ENCODE data around the gene RBFOX1.

Gene RBFOX1

GRCh38 chr16:7513429-7513828 lies 180.8 kb downstream of the RBFOX1 start:
- no peak overlapping the region for H3K27ac ChIP-seq (replicated peaks; ENCODE audit: low read length)
- H4K91ac ChIP-seq (ENCODE audit: low read depth, low read length, poor library complexity) = no peak overlapping the region
- no peak overlapping the region for H3K18ac ChIP-seq (ENCODE audit: low read length)
- H3K4me2 ChIP-seq (ENCODE audit: insufficient read depth, low read length, poor library complexity, severe bottlenecking) = no peak overlapping the region
- no CpG with 5 or more reads among the region's 4 CpGs for WGBS, 2 donors (ENCODE audit: extremely low coverage in 2 of 2, insufficient read length in 2 of 2, insufficient replicate concordance in 1 of 2)
- no peak for DNase-seq (ENCODE audit: low spot score)
- H4K8ac ChIP-seq (ENCODE audit: low read depth, low read length) = no peak overlapping the region
- H2BK5ac ChIP-seq (ENCODE audit: low read length) = no peak overlapping the region
- no peak overlapping the region for H3K4ac ChIP-seq (ENCODE audit: low read length)
- H3K9me3 ChIP-seq (replicated peaks in 1 of 2; ENCODE audit: control insufficient read depth in 2 of 2, insufficient read depth in 1 of 2, low read depth in 1 of 2, low read length in 2 of 2) = peaks cover 0 to 3% of the 10 kb centered on the region in 2 donors
- H2BK15ac ChIP-seq (ENCODE audit: low read length) = no peak overlapping the region
- H2AK5ac ChIP-seq (ENCODE audit: low read depth, low read length) = no peak overlapping the region
- no peaks in the 10 kb centered on the region for H3K27me3 ChIP-seq (ENCODE audit: control insufficient read depth in 3 of 3, insufficient read depth in 3 of 3, low read depth in 1 of 3, low read length in 3 of 3)
- H3K23ac ChIP-seq (ENCODE audit: low read depth, low read length, poor library complexity) = no peak overlapping the region
- H3K9ac ChIP-seq (ENCODE audit: low read depth, low read length, poor library complexity) = no peak overlapping the region
- no peaks in the 10 kb centered on the region for H3K79me1 ChIP-seq (ENCODE audit: low read depth, low read length)
- H3K14ac ChIP-seq (ENCODE audit: low read length) = no peak overlapping the region
- H3K4me3 ChIP-seq (ENCODE audit: low read length in 2 of 2) = no peak overlapping the region
- H2AFZ ChIP-seq (ENCODE audit: low read length) = peak overlapping the region; percentile 61
- no peak overlapping the region for H2BK12ac ChIP-seq (ENCODE audit: low read length)
- no peaks in the 10 kb centered on the region for H3K36me3 ChIP-seq (replicated peaks in 1 of 2; ENCODE audit: control insufficient read depth in 2 of 2, insufficient read depth in 2 of 2, low read length in 2 of 2)
- H3K4me1 ChIP-seq (ENCODE audit: control insufficient read depth in 2 of 2, insufficient read depth in 1 of 2, low read depth in 1 of 2, low read length in 2 of 2) = peaks cover 0 to 4% of the 10 kb centered on the region in 2 donors
- H2BK120ac ChIP-seq (ENCODE audit: low read depth, low read length) = no peak overlapping the region

GRCh38 chr16:7515543-7515942 lies 182.9 kb downstream of the RBFOX1 start:
- Histone ChIP-seq H3K9me3 (replicated peaks in 1 of 2; ENCODE audit: control insufficient read depth in 2 of 2, insufficient read depth in 1 of 2, low read depth in 1 of 2, low read length in 2 of 2) (peaks cover 0 to 3% of the 10 kb centered on the region in 2 donors), H3K4me3 (ENCODE audit: low read length in 2 of 2) (no peak overlapping the region), H3K14ac (ENCODE audit: low read length) (no peak overlapping the region), H2BK120ac (ENCODE audit: low read depth, low read length) (no peak overlapping the region), H3K27ac (replicated peaks; ENCODE audit: low read length) (no peak overlapping the region), H3K18ac (ENCODE audit: low read length) (no peak overlapping the region), H4K8ac (ENCODE audit: low read depth, low read length) (no peak overlapping the region), H2BK15ac (ENCODE audit: low read length) (no peak overlapping the region), H3K23ac (ENCODE audit: low read depth, low read length, poor library complexity) (no peak overlapping the region), H3K4me2 (ENCODE audit: insufficient read depth, low read length, poor library complexity, severe bottlenecking) (no peak overlapping the region), H3K27me3 (ENCODE audit: control insufficient read depth in 3 of 3, insufficient read depth in 3 of 3, low read depth in 1 of 3, low read length in 3 of 3) (no peaks in the 10 kb centered on the region), H2AFZ (ENCODE audit: low read length) (no peak overlapping the region), H2AK5ac (ENCODE audit: low read depth, low read length) (no peak overlapping the region), H2BK12ac (ENCODE audit: low read length) (no peak overlapping the region), H3K4me1 (ENCODE audit: control insufficient read depth in 2 of 2, insufficient read depth in 1 of 2, low read depth in 1 of 2, low read length in 2 of 2) (no peaks in the 10 kb centered on the region), H3K9ac (ENCODE audit: low read depth, low read length, poor library complexity) (no peak overlapping the region), H3K36me3 (replicated peaks in 1 of 2; ENCODE audit: control insufficient read depth in 2 of 2, insufficient read depth in 2 of 2, low read length in 2 of 2) (no peaks in the 10 kb centered on the region), H3K79me1 (ENCODE audit: low read depth, low read length) (no peaks in the 10 kb centered on the region), H4K91ac (ENCODE audit: low read depth, low read length, poor library complexity) (no peak overlapping the region), H3K4ac (ENCODE audit: low read length) (no peak overlapping the region), H2BK5ac (ENCODE audit: low read length) (no peak overlapping the region)
- whole genome bisulfite sequencing, 2 donors (ENCODE audit: extremely low coverage in 2 of 2, insufficient read length in 2 of 2, insufficient replicate concordance in 1 of 2) = no CpG with 5 or more reads among the region's 5 CpGs
- no peak for DNase-seq (ENCODE audit: low spot score)

- no peaks in the 10 kb centered on the region for H3K36me3 ChIP-seq (replicated peaks in 1 of 2; ENCODE audit: control insufficient read depth in 2 of 2, insufficient read depth in 2 of 2, low read length in 2 of 2)
- H3K27me3 ChIP-seq (ENCODE audit: control insufficient read depth in 3 of 3, insufficient read depth in 3 of 3, low read depth in 1 of 3, low read length in 3 of 3) = no peaks in the 10 kb centered on the region
- H3K4me2 ChIP-seq (ENCODE audit: insufficient read depth, low read length, poor library complexity, severe bottlenecking) = no peak overlapping the region
- H3K23ac ChIP-seq (ENCODE audit: low read depth, low read length, poor library complexity) = no peak overlapping the region
- H4K91ac ChIP-seq (ENCODE audit: low read depth, low read length, poor library complexity) = no peak overlapping the region
- no CpG with 5 or more reads among the region's 2 CpGs for WGBS, 2 donors (ENCODE audit: extremely low coverage in 2 of 2, insufficient read length in 2 of 2, insufficient replicate concordance in 1 of 2)
- no peak overlapping the region for H3K27ac ChIP-seq (replicated peaks; ENCODE audit: low read length)
- no peak overlapping the region for H3K14ac ChIP-seq (ENCODE audit: low read length)
- no peak overlapping the region for H4K8ac ChIP-seq (ENCODE audit: low read depth, low read length)
- H3K79me1 ChIP-seq (ENCODE audit: low read depth, low read length) = no peaks in the 10 kb centered on the region
- no peak overlapping the region for H2BK5ac ChIP-seq (ENCODE audit: low read length)
- H2BK12ac ChIP-seq (ENCODE audit: low read length) = no peak overlapping the region
- H3K4ac ChIP-seq (ENCODE audit: low read length) = no peak overlapping the region
- H3K9ac ChIP-seq (ENCODE audit: low read depth, low read length, poor library complexity) = no peak overlapping the region
- peaks cover 0 to 3% of the 10 kb centered on the region in 2 donors for H3K9me3 ChIP-seq (replicated peaks in 1 of 2; ENCODE audit: control insufficient read depth in 2 of 2, insufficient read depth in 1 of 2, low read depth in 1 of 2, low read length in 2 of 2)
- no peak overlapping the region for H3K18ac ChIP-seq (ENCODE audit: low read length)
- no peak for DNase-seq (ENCODE audit: low spot score)
- no peak overlapping the region for H2AFZ ChIP-seq (ENCODE audit: low read length)
- H3K4me3 ChIP-seq (ENCODE audit: low read length in 2 of 2) = no peak overlapping the region
- H2AK5ac ChIP-seq (ENCODE audit: low read depth, low read length) = no peak overlapping the region
- no peak overlapping the region for H2BK15ac ChIP-seq (ENCODE audit: low read length)
- no peaks in the 10 kb centered on the region for H3K4me1 ChIP-seq (ENCODE audit: control insufficient read depth in 2 of 2, insufficient read depth in 1 of 2, low read depth in 1 of 2, low read length in 2 of 2)
- no peak overlapping the region for H2BK120ac ChIP-seq (ENCODE audit: low read depth, low read length)
Measured at GRCh38 chr16:7517496-7517895, 184.9 kb downstream of the RBFOX1 start.

- H3K18ac ChIP-seq (ENCODE audit: low read length) = peak overlapping the region; percentile 53
- H2AFZ ChIP-seq (ENCODE audit: low read length) = no peak overlapping the region
- H3K9ac ChIP-seq (ENCODE audit: low read depth, low read length, poor library complexity) = no peak overlapping the region
- no peak overlapping the region for H3K4ac ChIP-seq (ENCODE audit: low read length)
- H3K27ac ChIP-seq (replicated peaks; ENCODE audit: low read length) = no peak overlapping the region
- H3K36me3 ChIP-seq (replicated peaks in 1 of 2; ENCODE audit: control insufficient read depth in 2 of 2, insufficient read depth in 2 of 2, low read length in 2 of 2) = no peaks in the 10 kb centered on the region
- no peak overlapping the region for H2BK15ac ChIP-seq (ENCODE audit: low read length)
- H2BK120ac ChIP-seq (ENCODE audit: low read depth, low read length) = no peak overlapping the region
- DNase-seq (ENCODE audit: low spot score) = no peak
- no peaks in the 10 kb centered on the region for H3K27me3 ChIP-seq (ENCODE audit: control insufficient read depth in 3 of 3, insufficient read depth in 3 of 3, low read depth in 1 of 3, low read length in 3 of 3)
- no peak overlapping the region for H3K4me3 ChIP-seq (ENCODE audit: low read length in 2 of 2)
- H2BK12ac ChIP-seq (ENCODE audit: low read length) = no peak overlapping the region
- no peaks in the 10 kb centered on the region for H3K79me1 ChIP-seq (ENCODE audit: low read depth, low read length)
- no peak overlapping the region for H2BK5ac ChIP-seq (ENCODE audit: low read length)
- peak overlapping the region; percentile 53 for H4K91ac ChIP-seq (ENCODE audit: low read depth, low read length, poor library complexity)
- no peaks in the 10 kb centered on the region for H3K4me1 ChIP-seq (ENCODE audit: control insufficient read depth in 2 of 2, insufficient read depth in 1 of 2, low read depth in 1 of 2, low read length in 2 of 2)
- no CpG with 5 or more reads among the region's 25 CpGs for WGBS, 2 donors (ENCODE audit: extremely low coverage in 2 of 2, insufficient read length in 2 of 2, insufficient replicate concordance in 1 of 2)
- H3K14ac ChIP-seq (ENCODE audit: low read length) = no peak overlapping the region
- H3K23ac ChIP-seq (ENCODE audit: low read depth, low read length, poor library complexity) = no peak overlapping the region
- H3K9me3 ChIP-seq (replicated peaks in 1 of 2; ENCODE audit: control insufficient read depth in 2 of 2, insufficient read depth in 1 of 2, low read depth in 1 of 2, low read length in 2 of 2) = peaks cover 0 to 3% of the 10 kb centered on the region in 2 donors
- peak overlapping the region; percentile 44 for H2AK5ac ChIP-seq (ENCODE audit: low read depth, low read length)
- H4K8ac ChIP-seq (ENCODE audit: low read depth, low read length) = no peak overlapping the region
- H3K4me2 ChIP-seq (ENCODE audit: insufficient read depth, low read length, poor library complexity, severe bottlenecking) = no peak overlapping the region
Measured at GRCh38 chr16:7518158-7518557, 185.5 kb downstream of the RBFOX1 start.
